HG03066 (cell line): Measurements from ENCODE around the gene SLC45A3.

Source experiments
- ATAC-seq: cut with Tn5 transposase; IDR thresholded peaks from one replicate; pipeline ENCODE4 v1.9.1; 2021; ENCODE audit warnings: low read depth; ENCODE audit not compliant: unreplicated experiment

SLC45A3 gene

DNA sequence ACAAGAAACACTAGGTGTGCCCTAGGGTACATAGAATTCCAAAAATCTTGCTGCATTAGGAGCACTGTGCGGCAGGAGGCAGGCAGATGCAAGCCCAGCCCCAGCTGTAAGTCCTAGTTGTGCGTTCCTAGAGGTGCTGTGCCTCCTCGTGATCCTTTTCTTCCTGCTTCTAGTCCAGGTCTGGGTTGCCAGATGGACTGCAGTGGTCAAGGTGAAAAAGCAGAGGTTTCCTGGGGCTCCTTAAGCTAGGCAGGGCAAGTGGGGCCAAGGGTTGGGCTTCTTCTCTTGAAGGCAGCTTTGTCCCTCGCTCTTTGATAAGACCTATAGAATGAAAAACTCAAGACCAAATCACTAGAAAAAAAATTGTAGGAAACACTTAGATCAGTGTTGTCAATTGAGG, 21.6 kb upstream of the SLC45A3 start:
- ATAC-seq: no peak

DNA sequence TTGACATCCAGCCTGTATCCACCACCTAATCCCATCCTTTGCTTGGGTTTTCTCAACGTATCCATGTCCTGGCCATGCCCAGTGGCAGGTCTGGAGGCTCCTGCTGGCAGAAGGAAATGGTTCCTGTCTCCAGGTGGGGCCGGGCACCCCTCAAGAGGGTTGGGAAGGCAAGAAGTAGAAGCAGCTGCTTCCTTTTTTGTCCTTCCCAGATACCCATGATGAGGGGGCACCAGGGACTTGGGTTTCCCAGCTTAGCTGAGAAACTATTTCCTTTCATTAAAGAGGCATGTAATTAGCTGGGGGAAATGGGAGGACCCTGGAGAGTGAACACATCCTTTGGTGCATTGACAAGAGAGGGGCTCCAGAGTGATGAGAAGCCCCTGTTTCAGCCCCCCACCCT, 21.1 kb upstream of the SLC45A3 start:
- ATAC-seq: no peak

DNA sequence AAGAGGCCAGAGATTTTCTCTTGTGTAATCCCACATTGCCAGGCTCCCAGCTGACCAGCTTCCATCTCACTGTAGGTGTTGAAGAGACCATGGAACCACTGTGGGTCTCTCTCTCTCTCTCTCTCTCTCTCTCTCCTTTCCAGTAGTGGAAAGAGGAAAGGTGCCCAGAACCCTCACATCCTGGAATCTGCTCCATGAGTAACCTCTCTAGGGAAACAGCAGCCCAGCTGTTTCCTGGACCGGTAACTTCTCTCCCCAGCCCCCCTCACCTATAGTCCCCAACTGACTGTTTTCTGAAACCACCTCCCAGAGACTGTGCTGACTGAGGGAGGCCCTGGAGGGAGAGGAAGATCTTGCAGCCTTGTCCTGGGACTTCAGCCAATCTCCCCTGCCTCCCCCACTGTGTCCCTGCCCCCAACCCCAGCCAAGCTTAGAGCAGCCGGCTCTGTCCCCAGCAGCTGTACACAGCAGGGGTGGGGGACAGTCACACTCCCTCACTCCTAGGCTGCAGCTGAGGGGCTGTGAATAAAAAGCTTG, 20.6 kb upstream of the SLC45A3 start:
- ATAC-seq: no peak

DNA sequence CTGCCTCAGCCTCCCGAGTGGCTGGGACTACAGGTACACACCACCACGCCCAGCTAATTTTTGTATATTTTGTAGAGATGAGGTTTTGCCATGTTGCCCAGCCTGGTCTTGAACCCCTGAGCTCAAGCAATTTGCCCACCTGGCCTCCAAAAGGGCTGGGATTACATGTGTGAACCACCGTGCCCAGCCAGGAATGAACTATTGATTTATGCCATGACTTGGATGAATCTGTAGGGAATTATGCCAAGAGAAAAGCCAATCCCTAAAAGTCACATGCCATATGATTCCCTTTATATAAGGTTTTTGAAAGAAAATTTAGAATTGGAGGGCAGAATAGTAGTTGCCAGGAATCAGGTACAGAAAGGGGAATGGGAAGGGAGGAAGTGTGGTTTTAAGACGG, 19.1 kb upstream of the SLC45A3 start:
- no peak for ATAC-seq

DNA sequence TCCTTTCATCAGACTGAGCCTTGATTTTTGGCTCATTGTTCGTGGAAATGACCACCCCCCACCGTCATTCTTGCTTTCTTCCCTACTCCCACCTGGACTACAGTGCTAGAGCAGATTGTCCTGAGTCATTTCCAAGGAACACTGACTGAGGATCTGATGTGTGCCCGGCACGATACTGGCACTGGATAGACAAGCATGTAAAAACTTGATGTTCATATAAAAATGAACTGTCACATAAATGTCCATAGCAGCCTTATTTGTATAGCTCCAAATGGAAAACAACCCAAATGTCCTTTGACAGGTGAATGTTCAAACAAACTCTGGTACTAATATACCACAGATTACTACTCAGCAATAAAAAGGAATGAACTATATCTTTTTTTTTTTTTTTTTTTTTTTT, 18.6 kb upstream of the SLC45A3 start:
- ATAC-seq: no peak

DNA sequence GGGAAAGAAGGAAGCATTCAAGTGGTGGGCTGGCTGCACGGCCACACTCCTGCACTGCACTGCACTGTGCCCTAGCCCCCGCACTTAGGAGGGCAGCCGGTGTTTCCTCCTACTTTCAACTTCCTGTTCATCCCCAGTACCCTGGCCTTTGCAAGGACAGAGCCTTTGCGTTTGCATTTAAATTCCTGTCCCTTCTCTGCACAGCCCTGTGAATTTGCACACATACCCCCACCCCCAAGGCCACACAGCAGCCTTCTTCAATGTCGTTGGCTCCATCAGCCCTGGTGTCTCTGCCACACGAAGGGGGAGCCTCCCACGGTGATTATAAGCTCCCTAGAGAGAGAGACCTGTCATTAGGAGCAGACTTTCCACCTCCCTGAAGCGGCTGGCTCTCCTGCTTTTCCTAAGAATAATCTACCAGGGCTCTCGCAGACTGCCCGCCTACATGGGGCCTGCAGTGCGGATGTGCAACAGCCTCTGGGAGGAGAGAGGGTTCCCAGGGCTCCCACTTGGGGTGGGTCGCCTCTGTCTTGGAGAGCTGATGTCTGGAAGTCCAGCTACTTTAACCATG, 13.2 kb upstream of the SLC45A3 start:
- ATAC-seq: no peak

DNA sequence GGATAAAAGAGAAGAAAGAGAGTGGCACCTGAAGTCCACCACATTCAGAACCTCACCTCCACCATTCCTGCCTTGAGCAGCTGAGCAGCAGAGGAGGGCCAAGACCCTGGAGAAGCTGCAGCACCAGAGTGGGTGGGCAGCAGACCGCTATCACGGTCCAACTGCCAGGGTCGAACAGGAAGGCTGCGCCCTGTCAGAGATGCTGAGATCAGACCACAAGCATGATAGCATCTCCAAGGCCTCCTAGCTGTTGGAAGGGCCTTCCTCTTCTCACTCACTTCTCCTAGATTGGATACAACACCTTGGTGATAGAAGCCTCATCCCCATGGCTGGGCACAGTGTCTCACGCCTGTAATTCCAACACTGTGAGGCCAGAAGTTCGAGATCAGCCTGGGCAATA, 12.1 kb upstream of the SLC45A3 start:
- no peak for ATAC-seq

DNA sequence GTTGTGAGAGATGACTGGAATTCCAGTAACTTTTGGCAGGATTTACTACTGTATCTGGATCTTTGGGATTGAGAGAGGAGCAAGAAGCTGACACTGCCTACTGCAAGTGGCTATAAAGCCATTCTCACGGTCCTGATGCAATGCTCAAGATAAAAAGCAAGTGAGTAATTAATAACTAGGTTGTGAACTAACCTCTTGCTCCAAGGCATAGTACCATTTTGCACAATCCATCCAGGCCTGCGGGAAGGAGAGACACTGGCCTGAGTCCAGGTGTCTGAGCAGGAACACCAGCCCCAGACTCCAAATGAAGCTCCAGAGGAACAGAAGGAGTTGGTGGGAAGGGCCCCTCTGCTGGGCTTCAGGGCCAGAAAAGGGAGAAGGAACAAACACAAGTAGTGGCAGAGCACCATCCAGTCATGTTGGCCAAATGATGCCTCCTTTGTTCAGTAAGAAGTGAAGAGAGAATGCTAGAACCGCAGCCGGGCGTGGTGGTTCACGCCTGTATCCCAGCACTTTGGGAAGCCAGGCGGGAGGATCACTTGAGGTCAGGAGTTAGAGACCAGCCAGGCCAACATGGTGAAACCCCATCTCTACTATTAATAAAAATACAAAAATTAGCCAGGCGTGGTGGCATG, 9.9 kb upstream of the SLC45A3 start:
- no peak for ATAC-seq

DNA sequence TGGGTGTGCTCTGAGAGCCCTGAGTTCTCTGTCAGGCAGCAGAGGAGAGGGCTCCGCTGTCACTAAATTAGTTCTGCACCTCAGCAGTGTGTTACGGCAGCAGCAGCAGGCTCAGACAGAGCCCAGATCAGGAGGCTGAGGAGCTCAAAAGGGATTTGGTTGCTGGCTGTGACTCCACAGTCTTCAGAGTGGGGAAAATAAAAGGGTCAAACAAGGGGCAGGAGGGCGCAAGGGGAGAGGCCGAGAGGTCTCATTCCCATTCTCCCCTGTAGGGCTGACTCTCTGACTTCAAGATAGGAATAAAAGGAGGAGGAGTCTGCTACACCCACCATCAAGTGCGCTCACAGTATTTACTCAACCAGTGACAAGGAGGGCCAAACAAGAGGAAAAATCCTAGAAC, 9.2 kb upstream of the SLC45A3 start:
- ATAC-seq: no peak

DNA sequence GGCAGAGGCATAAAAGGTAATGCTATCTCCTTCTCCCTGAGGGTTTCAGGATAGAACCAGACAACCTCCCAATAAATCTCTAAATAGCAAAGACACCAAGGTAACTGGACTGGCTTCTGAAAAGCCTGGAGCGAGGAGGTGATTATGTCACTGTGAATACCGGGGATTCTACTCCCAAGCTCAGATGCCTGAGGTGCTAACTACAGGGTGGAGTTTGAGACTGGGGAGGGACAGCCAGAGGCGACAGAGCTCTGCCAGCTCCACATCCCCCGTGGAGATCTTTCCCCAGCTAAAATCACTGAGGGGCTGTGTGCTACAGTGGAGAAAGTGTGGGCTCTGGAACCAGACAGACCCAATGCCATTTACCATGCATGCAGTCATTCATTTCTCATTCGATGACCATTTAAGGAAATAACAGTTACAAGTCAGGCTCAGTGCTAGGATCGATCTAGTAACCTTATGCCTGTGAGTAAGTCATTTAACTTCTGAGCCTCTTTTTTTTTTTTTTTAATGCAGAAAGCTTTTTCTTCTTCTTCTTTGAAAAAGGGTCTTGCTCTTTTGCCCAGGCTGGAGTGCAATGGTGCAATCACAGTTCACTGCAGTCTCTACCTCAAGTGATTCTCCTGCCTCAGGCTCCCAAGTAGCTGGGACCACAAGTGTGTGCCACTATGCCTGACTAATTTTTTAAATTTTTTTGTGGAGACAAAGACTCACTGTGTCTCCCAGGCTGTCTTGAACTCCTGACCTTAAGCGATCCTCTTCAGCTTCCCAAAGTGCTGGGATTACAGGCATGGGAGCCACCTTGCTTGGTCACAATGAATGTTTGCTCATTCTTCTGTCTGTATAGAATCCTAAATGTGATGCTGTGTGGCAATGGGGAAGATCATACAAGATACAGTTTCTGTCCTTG, 8.1 kb upstream of the SLC45A3 start:
- no peak for ATAC-seq

DNA sequence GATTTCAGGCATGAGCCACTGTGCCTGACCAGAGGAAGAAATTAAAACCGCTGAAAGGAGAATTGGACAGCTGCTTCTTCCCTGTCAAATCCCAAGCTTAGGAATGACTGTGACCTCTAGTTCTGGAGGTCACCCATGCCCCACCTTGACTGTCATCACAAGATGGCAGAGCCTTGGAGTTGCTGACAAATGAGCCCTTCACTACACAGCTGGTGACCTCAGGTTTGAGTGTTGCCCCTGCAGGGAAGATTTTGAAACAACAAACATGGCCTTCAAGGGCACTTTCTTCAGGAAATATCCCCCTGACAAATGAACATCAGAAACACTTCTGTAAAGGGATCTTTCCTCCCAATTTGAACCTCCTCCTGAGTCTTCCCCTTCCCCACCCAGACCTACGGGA, 6.9 kb upstream of the SLC45A3 start:
- ATAC-seq: no peak

DNA sequence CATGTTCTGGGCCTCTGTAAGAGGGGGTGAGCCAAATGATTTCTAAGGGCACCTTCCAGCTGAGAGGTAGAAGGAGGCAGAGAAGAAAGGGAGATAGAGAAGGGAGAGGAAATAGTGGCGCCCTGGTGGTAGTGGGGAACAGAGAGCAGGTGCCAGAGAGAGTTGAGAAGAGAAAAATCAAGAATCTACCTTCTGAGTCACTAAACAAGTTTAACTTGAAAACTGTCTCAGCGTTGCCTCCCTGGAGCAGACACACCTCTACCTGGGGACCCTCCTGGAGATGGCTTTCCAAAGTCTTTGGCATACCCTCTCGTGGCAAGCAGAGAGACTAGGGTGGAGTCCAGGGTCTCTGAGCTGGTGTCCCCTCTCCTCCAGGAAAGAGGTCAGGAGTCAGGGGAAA, 1.1 kb upstream of the SLC45A3 start:
- ATAC-seq: no peak

DNA sequence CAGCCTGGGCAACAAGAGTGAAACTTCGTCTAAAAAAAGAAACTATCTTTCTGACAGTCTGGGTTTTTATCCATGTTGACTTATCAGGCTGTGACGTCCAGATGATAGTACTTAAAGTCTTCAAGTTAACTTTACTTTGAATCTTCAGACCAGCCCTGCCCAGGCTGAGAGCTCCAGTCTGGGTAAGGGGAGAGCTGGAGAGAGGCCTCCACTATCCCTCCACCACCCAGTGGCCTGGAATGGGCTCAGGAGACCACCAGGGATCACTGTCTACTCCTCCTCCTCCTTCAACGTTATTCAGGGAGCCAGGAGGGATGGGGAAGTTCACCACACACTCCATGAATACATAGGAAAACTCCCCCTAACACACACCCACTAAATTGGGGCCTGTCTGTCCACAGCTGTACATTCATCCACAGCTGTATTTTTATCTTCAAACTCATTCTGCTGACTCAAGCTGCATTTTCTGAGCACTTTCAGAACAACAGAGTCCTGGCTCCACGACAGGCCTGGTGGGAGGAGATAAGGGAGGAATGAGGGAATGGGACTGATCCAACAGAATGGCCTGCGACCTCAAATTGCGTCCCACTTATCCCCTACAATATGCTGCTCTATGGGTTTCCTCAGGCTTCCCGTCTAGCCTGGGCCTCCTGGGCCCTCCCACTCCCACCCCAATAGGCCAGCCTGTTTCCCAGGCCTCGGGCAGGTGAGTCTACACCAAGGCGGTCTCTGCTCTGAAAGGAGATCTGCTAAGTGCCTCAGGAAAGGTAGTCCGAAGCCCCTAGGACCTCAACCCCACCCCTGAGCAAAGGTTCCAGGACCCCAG, 1.8 kb downstream of the SLC45A3 start:
- ATAC-seq: no peak

DNA sequence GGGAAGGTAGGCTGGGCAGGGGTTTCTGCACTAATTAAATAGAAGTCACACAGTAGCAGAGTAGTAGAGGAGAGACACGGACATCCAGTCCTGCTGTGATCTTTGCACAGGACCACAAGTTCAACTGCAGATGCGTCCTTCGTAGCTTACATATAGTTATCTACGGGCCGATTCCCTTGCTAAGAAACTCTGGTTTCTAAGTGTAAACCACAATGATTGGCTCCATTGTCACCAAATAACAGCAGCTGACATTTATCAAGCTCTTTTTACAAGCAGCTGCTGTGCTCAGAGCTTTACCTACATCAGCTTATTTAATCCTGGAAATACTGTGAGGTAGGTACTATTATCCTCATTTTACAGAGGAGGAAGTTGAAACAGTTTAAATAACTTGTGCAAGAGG, 3.1 kb downstream of the SLC45A3 start:
- no peak for ATAC-seq

DNA sequence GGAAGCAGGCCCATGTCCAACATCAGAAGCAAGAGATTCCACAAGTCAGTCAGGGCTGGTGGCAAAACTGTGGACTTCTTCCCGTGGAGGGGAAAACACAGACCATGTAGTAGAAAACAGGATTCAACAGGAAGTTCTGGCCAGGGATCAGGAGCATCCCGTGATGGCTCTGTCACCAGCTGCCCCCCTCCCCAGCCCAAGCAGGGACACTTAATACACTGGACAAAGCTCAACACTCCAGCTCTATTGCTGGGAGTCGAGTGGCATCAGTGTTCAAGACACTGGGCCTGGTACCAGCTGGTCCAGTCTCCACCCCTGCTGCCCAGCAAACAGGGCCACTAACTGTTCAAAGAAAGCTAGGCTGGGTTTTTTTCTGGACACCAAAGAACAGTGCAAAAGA, 3.7 kb downstream of the SLC45A3 start:
- no peak for ATAC-seq

DNA sequence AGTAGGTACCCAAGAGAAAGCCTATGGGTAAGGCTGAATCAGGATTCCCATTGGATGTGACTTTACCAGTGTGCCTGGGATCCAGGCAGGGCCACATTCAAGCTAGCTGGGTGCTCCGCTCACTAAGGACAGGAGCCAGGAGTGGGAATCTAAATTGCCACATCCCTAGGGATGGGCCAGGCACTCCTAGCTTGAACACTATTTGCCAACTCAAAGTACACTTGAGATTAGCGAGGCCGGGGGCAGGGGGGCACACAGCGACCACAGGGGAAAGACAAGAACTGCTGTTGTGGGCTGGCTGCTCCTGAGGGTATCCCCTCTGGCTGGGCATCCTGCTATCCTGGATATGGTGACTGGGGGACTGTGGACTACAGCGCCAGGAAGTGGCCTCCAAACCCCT, 4.3 kb downstream of the SLC45A3 start:
- ATAC-seq: no peak

DNA sequence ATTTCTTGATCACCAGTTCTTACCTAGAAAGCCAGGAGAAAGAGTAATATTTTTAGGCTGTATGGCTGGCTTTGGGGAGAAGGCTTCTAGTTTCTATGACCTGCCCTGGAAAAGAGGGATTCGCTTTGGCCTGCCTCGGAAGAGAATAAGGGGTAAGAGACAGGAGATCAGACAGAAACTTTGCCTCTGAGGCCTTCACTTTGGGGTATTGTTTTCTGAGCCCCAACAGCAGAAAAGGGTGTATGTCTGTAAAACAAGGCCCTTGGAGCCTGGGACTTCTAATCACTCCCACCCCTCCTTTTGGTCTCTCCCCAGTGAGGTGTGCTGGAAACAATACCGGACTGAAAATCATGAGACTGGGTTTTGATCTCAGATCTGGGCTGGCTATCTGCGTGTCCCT, 5.1 kb downstream of the SLC45A3 start:
- ATAC-seq: no peak

DNA sequence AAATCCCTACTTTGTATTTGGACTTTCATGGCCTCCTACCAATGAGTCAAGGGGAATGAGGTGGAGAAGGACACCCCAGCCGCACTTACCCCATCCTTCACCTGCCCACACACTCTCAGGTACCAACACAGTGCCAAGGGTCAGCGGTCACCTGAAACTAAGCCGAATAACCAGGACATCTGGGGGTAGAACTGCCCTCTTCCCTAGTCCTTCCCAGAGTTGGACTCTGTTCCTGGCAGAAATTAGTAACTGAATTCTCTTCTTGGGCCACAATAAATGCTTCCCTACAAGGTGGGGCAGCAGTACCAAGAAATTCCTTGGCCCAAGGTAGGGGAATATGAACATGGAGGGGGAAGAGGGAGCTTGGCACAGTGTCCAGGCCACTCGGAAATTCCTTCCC, 7.3 kb downstream of the SLC45A3 start:
- no peak for ATAC-seq

DNA sequence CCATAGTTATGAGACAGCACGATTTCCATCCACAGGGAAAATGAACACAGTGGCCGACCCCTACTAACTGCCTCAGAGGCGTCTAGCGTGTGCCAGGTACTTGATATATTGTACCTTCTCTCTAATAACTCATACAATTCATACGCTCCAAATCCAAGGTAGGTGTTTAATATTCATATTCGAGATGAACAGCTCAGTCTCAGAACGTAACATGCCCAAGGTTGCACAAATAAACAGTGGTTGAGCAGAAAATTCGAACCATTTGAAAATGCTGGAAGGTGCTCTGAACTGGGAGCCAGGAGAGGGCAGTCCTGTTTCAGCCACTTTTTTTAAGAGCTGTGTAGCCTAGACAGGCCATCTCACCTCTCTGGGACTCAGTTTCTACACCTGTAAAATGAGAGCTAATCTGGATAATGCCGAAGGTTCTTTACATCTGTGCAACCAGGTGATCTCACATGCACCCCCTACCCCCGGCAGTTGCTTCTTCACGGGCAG, 7.9 kb downstream of the SLC45A3 start:
- ATAC-seq: no peak

DNA sequence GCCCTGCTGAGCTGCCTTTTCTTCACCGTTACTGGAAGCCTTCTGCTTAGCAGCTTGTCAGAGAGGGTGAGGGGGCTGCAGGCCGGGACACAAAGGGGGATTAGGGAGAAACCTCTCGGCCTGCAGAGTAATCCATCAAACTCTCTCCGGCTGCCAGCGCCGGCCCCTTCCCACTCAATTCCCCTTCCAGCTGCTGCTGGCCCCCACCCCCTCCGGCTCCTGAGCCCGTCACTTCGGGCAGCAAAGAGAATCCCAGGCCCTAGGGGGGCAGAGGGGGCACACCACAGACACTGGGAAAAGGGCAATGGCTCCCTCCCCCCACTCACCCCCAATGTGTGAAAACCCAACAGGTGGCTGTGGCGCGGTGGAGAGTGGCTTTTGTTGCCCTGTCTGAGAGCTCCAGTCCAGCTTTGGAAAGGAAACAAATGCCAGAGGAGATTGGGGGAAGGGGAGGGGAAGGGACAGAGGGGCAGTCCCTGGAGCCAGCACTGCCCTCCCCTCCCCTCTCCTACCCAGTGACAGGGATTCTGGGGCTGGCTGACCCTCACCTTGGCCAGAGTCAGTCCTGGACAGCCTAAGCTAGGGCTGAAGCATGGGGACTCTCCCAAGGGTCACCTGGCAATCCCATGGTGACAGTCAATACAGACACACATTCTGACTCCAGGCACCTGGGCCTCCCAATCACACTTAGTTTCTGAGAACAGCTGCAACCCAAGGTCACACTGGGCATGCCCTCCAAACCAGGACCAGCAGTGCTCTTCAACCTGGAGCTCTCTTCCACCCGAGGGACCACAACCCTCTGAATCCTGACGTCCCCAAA, 9.5 kb downstream of the SLC45A3 start:
- no peak for ATAC-seq
